WTC11 (cell line): ENCODE measurements around the gene STAB1. TPM values are rescaled to one million over a fixed set of nuclear protein-coding genes. Genes with fewer than 3 reads are reported as not detected.

Experiments used
- ATAC-seq: fragments of 200-7000 bp; cut with Tn5 transposase; 2 replicates; pipeline ENCODE4 v1.10.0; 2021; ENCODE audit warnings: mild to moderate bottlenecking, moderate library complexity
- CTCF ChIA-PET: fragments of 300-600 bp; sonication (Branson Sonifier 250); formaldehyde crosslinking; loops from one replicate; lab custom pipeline; 2021; ENCODE audit warnings: antibody characterized with exemption; lab: Charles Lee
- POLR2A ChIA-PET: fragments of 350-600 bp; sonication (Branson Sonifier 250); formaldehyde crosslinking; loops from one replicate; lab custom pipeline; 2021; ENCODE audit warnings: antibody characterized with exemption; lab: Charles Lee
- DNase-seq: peaks from one replicate; pipeline ENCODE4 v3.0.0; 2021; ENCODE audit warnings: low spot score
- H3K27ac Mint-ChIP-seq: 2 replicates; pipeline ENCODE4 v1.8.0; 2021; ENCODE audit warnings: mixed read lengths
- H3K27me3 Mint-ChIP-seq: 2 replicates; pipeline ENCODE4 v1.8.0; 2021; ENCODE audit warnings: low read depth, mild to moderate bottlenecking, moderate library complexity, mixed read lengths
- H3K36me3 Mint-ChIP-seq: 2 replicates; pipeline ENCODE4 v1.8.0; 2021; ENCODE audit warnings: mixed read lengths
- H3K4me1 Mint-ChIP-seq: 2 replicates; pipeline ENCODE4 v1.8.0; 2022; ENCODE audit warnings: mixed read lengths
- H3K4me3 Mint-ChIP-seq: 2 replicates; pipeline ENCODE4 v1.8.0; 2021; ENCODE audit warnings: mild to moderate bottlenecking, moderate library complexity, mixed read lengths
- H3K9me3 Mint-ChIP-seq: 2 replicates; pipeline ENCODE4 v1.8.0; 2021; ENCODE audit warnings: mixed read lengths
- ARID4B ChIP-seq: sonication (generic); formaldehyde crosslinking; IDR thresholded peaks from 2 replicates; pipeline ENCODE4 v1.8.0; 2023; ENCODE audit warnings: missing genetic modification reagents, mild to moderate bottlenecking, borderline replicate concordance
- CBFB ChIP-seq: sonication (generic); formaldehyde crosslinking; IDR thresholded peaks from 2 replicates; pipeline ENCODE4 v1.8.1; 2022; ENCODE audit warnings: mild to moderate bottlenecking, low read depth, missing genetic modification reagents
- ERG ChIP-seq: fragments of 250-450 bp; sonication (Bioruptor Pico); IDR thresholded peaks from 2 replicates; pipeline ENCODE4 v1.8.0; 2021; ENCODE audit warnings: mild to moderate bottlenecking
- FOXJ3 ChIP-seq: sonication (generic); formaldehyde crosslinking; IDR thresholded peaks from 2 replicates; pipeline ENCODE4 v1.9.0; 2021; ENCODE audit warnings: missing genetic modification reagents, mild to moderate bottlenecking, borderline replicate concordance
- FOXP1 ChIP-seq: sonication (generic); formaldehyde crosslinking; IDR thresholded peaks from 2 replicates; pipeline ENCODE4 v1.8.0; 2022; ENCODE audit warnings: missing genetic modification reagents, mild to moderate bottlenecking, moderate library complexity, borderline replicate concordance
- HMGA2 ChIP-seq: fragments of 250-450 bp; sonication (Bioruptor Pico); IDR thresholded peaks from 2 replicates; pipeline ENCODE4 v1.4.0; 2021; ENCODE audit warnings: mild to moderate bottlenecking, moderate library complexity
- NFE2L1 ChIP-seq: sonication (generic); formaldehyde crosslinking; IDR thresholded peaks from 2 replicates; pipeline ENCODE4 v1.8.1; 2023; ENCODE audit warnings: missing genetic modification reagents
- NR3C1 ChIP-seq: sonication (generic); formaldehyde crosslinking; conservative IDR thresholded peaks from 2 replicates; pipeline ENCODE4 v1.8.1; 2023; ENCODE audit warnings: low read depth, mild to moderate bottlenecking, missing genetic modification reagents
- OVOL2 ChIP-seq: fragments of 250-450 bp; sonication (Bioruptor Pico); IDR thresholded peaks from 2 replicates; pipeline ENCODE4 v1.9.0; 2021; ENCODE audit warnings: mild to moderate bottlenecking, borderline replicate concordance
- PREB ChIP-seq: sonication (generic); formaldehyde crosslinking; IDR thresholded peaks from 2 replicates; pipeline ENCODE4 v1.8.1; 2022; ENCODE audit warnings: mild to moderate bottlenecking, missing genetic modification reagents, moderate library complexity, borderline replicate concordance
- TCF7 ChIP-seq: sonication (generic); formaldehyde crosslinking; IDR thresholded peaks from 2 replicates; pipeline ENCODE4 v1.8.0; 2022; ENCODE audit warnings: mild to moderate bottlenecking, low read depth, missing genetic modification reagents, moderate library complexity
- TEAD1 ChIP-seq: sonication (generic); formaldehyde crosslinking; IDR thresholded peaks from 2 replicates; pipeline ENCODE4 v1.8.0; 2022; ENCODE audit warnings: mild to moderate bottlenecking, missing genetic modification reagents
- ZNF263 ChIP-seq: sonication (generic); formaldehyde crosslinking; IDR thresholded peaks from 2 replicates; pipeline ENCODE4 v1.8.1; 2022; ENCODE audit warnings: low read depth, mild to moderate bottlenecking, moderate library complexity, missing genetic modification reagents
- total RNA-seq: library from RNA; stranded (reverse); gene quantifications from 3 replicates; pipeline ENCODE4 v1.2.3, GENCODE V29; 2021
- TF ChIP-seq, protein P1 (sequence below): sonication (generic); formaldehyde crosslinking; IDR thresholded peaks from 2 replicates; pipeline ENCODE4 v1.8.1; 2022; ENCODE audit warnings: missing genetic modification reagents, borderline replicate concordance

STAB1 gene
- total RNA-seq, 1 experiment from 2014 or later, result 1.9 TPM

GRCh38 chr3:52536369-52537164, 41.4 kb downstream of the STAB1 start, which contains the start of gene UQCC5 (continued):
- TF ChIP-seq ARID4B (CRISPR knock-in tag), result peak; percentile 94
- no peak for TF ChIP-seq OVOL2
- TF ChIP-seq PREB, result 0 out of 2 replicates have a peak, but pooled peaks have one; percentile 28
- TF ChIP-seq HMGA2 (CRISPR knock-in tag), result no peak
- TF ChIP-seq FOXP1 (CRISPR knock-in tag), result peak; percentile 83
- TF ChIP-seq NFE2L1, result peak; percentile 88; the same call in 1 of the 2 replicates
- no peak for TF ChIP-seq FOXJ3 (CRISPR knock-in tag)
- peak; percentile 71; the same call in 1 of the 2 replicates for TF ChIP-seq TCF7
- TF ChIP-seq TEAD1 (CRISPR knock-in tag), result peak; percentile 80; the same call in 1 of the 2 replicates
- TF ChIP-seq, protein P1, sequence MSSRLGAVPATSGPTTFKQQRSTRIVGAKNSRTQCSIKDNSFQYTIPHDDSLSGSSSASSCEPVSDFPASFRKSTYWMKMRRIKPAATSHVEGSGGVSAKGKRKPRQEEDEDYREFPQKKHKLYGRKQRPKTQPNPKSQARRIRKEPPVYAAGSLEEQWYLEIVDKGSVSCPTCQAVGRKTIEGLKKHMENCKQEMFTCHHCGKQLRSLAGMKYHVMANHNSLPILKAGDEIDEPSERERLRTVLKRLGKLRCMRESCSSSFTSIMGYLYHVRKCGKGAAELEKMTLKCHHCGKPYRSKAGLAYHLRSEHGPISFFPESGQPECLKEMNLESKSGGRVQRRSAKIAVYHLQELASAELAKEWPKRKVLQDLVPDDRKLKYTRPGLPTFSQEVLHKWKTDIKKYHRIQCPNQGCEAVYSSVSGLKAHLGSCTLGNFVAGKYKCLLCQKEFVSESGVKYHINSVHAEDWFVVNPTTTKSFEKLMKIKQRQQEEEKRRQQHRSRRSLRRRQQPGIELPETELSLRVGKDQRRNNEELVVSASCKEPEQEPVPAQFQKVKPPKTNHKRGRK (CRISPR knock-in tag), result no peak
- no peak for TF ChIP-seq CBFB
- TF ChIP-seq ZNF263 (CRISPR knock-in tag), result peak; percentile 64
- no peak for TF ChIP-seq NR3C1 (CRISPR knock-in tag)

DNA sequence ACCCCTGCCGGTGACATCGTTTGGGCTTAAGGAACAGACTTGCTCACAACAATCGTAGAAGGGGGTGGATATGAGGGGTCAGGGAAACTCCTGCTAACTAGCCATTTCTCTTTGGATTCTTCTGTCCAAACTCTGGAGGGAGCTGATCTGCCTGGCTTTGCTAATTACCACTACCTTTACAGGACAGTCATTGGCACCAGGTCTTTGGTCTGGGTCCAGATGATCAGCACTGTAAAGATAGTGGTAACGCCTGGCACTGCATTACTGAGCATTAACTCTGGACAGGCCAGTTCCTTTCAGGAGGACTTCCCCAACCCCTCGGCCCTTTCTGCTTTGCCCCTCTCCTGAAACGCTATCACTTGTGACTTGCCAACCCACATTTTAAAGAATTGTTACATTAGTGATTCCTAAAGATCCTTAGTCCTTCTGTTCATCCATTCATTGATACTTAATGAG, 42.1 kb downstream of the STAB1 start:
- peaks cover 19% of the 10 kb centered on the region for H3K36me3 Mint-ChIP-seq
- DNase-seq (no peak), ATAC-seq (no peak)
- peak overlapping the region; percentile 98 for H3K4me3 Mint-ChIP-seq
- peak overlapping the region; percentile 99 for H3K27ac Mint-ChIP-seq
- H3K27me3 Mint-ChIP-seq, result no peaks in the 10 kb centered on the region
- no peak for TF ChIP-seq ERG
- TF ChIP-seq CBFB, result 0 out of 2 replicates have a peak, but pooled peaks have one; percentile 7
- H3K9me3 Mint-ChIP-seq, result no peaks in the 10 kb centered on the region
- peaks cover 48% of the 10 kb centered on the region for H3K4me1 Mint-ChIP-seq
- POLR2A ChIA-PET, result no interaction called here
- CTCF ChIA-PET, result interaction anchor here (1.4 kb wide), 1 partner anchor 20 kb away, joined by 3 read pairs; no protein-coding TSS in a partner anchor
